GM12878 (cell line): ENCODE measurements around the gene DMWD. TPM values are rescaled to one million over a fixed set of nuclear protein-coding genes. Genes with fewer than 3 reads are reported as not detected.
A peak's percentile ranks its signal among the peaks of the same experiment; 100 is the strongest.

Source experiments
- BHLHE40 ChIP-seq, 2 experiments: fragments of 450-650 bp in 1 of 2; IDR thresholded peaks; 2 replicates each; pipeline ENCODE4 v1.6.1; 2011 to 2017; ENCODE audit warnings: low read depth in 2 of 2, borderline replicate concordance in 1 of 2, improper control_type of control experiment in 1 of 2, low read length in 1 of 2, mild to moderate bottlenecking in 1 of 2
- CEBPB ChIP-seq, 2 experiments: fragments of 150-350 bp in 1 of 2; IDR thresholded peaks; 2 replicates each; pipeline ENCODE4 v1.6.1; 2012 to 2014; ENCODE audit warnings: low read depth in 2 of 2, low read length in 2 of 2, borderline replicate concordance in 1 of 2, inconsistent platforms in 1 of 2
- CUX1 ChIP-seq: IDR thresholded peaks from 2 replicates; pipeline ENCODE4 v1.6.1; 2012; ENCODE audit warnings: improper control_type of control experiment, low read depth, low read length; ENCODE audit not compliant: insufficient replicate concordance
- GATAD2B ChIP-seq: fragments of 450-650 bp; conservative IDR thresholded peaks from 2 replicates; pipeline ENCODE4 v1.6.1; 2017; ENCODE audit warnings: low read depth, mild to moderate bottlenecking, moderate library complexity
- HCFC1 ChIP-seq: fragments of 150-350 bp; IDR thresholded peaks from 2 replicates; pipeline ENCODE4 v1.6.1; 2014; ENCODE audit warnings: low read length
- HDAC2 ChIP-seq: fragments of 200-600 bp; sonication (generic); IDR thresholded peaks from 2 replicates; pipeline ENCODE4 v1.6.1; 2017
- KLF5 ChIP-seq: fragments of 450-650 bp; IDR thresholded peaks from 2 replicates; pipeline ENCODE4 v1.6.1; 2014; ENCODE audit warnings: mild to moderate bottlenecking; ENCODE audit not compliant: partially characterized antibody
- MTA2 ChIP-seq: fragments of 450-650 bp; IDR thresholded peaks from 2 replicates; pipeline ENCODE4 v1.6.1; 2016; ENCODE audit warnings: low read depth, mild to moderate bottlenecking, moderate library complexity
- NFYA ChIP-seq: IDR thresholded peaks from 2 replicates; pipeline ENCODE4 v1.6.1; 2011; ENCODE audit warnings: low read depth, mild to moderate bottlenecking, low read length, improper control_type of control experiment, borderline replicate concordance
- NFYB ChIP-seq: IDR thresholded peaks from 2 replicates; pipeline ENCODE4 v1.6.1; 2011; ENCODE audit warnings: low read depth, mild to moderate bottlenecking, low read length, improper control_type of control experiment, moderate library complexity; ENCODE audit not compliant: insufficient read depth
- POLR2A ChIP-seq: IDR thresholded peaks from 2 replicates; pipeline ENCODE4 v1.6.1; 2011; ENCODE audit warnings: low read depth, mild to moderate bottlenecking, low read length
- SUZ12 ChIP-seq: fragments of 200-600 bp; sonication (generic); IDR thresholded peaks from one replicate; pipeline ENCODE4 v1.6.1; 2018; ENCODE audit warnings: antibody characterized with exemption, mild to moderate bottlenecking; ENCODE audit not compliant: unreplicated experiment
- polyA plus RNA-seq, 11 experiments: library from polyadenylated mRNA; depleted of rRNA in 4 of 11; unstranded in 6 of 11; stranded (reverse) in 5 of 11; fragments of >200 nt; fragmentation: Nextera tagmentation in 4 of 11; fragmentation: Illumina TruSeq in 1 of 11; extraction: Ambion mirVana in 4 of 11; extraction: Trizol in 1 of 11; gene quantifications; 1 replicate in 1 of 11; 2 replicates in 10 of 11; pipeline versions ENCODE4 v1.2.1 to v1.2.3, GENCODE V29; 2011 to 2016; ENCODE audit warnings: inconsistent platforms in 2 of 11, missing spikeins in 2 of 11, low read depth in 1 of 11
- total RNA-seq, 4 experiments: library from RNA; depleted of rRNA in 3 of 4; stranded (reverse); fragments of >200 nt in 3 of 4; fragmentation: Illumina TruSeq in 1 of 4; extraction: Trizol in 1 of 4; gene quantifications; 2 replicates each; pipeline versions ENCODE4 v1.2.1 to v1.2.3, GENCODE V29; 2013 to 2021
- TF ChIP-seq, protein P1 (sequence below): IDR thresholded peaks from 2 replicates; pipeline ENCODE4 v1.6.1; 2012; ENCODE audit warnings: mild to moderate bottlenecking, low read depth, low read length
- TF ChIP-seq, protein P2 (sequence below): fragments of 450-650 bp; IDR thresholded peaks from 2 replicates; pipeline ENCODE4 v1.6.1; 2016; ENCODE audit warnings: mild to moderate bottlenecking
- TF ChIP-seq, protein P3 (sequence below): fragments of 150-350 bp; IDR thresholded peaks from 2 replicates; pipeline ENCODE4 v1.6.1; 2016; ENCODE audit warnings: low read depth, low read length

Gene DMWD
- total and polyA plus RNA-seq, 10 of the 15 experiments (the other 5 are each of a cell fraction or from before 2014, with no cell fraction given): 3.5 to 56.0 (median 11.6) TPM

GRCh38 chr19:45817010-45817724, 24.5 kb upstream of the DMWD start (continued):
- TF ChIP-seq, protein P1, sequence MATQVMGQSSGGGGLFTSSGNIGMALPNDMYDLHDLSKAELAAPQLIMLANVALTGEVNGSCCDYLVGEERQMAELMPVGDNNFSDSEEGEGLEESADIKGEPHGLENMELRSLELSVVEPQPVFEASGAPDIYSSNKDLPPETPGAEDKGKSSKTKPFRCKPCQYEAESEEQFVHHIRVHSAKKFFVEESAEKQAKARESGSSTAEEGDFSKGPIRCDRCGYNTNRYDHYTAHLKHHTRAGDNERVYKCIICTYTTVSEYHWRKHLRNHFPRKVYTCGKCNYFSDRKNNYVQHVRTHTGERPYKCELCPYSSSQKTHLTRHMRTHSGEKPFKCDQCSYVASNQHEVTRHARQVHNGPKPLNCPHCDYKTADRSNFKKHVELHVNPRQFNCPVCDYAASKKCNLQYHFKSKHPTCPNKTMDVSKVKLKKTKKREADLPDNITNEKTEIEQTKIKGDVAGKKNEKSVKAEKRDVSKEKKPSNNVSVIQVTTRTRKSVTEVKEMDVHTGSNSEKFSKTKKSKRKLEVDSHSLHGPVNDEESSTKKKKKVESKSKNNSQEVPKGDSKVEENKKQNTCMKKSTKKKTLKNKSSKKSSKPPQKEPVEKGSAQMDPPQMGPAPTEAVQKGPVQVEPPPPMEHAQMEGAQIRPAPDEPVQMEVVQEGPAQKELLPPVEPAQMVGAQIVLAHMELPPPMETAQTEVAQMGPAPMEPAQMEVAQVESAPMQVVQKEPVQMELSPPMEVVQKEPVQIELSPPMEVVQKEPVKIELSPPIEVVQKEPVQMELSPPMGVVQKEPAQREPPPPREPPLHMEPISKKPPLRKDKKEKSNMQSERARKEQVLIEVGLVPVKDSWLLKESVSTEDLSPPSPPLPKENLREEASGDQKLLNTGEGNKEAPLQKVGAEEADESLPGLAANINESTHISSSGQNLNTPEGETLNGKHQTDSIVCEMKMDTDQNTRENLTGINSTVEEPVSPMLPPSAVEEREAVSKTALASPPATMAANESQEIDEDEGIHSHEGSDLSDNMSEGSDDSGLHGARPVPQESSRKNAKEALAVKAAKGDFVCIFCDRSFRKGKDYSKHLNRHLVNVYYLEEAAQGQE: no peak
- TF ChIP-seq HCFC1 (peak; percentile 8; the same call in 1 of the 2 replicates), CUX1 (no peak), HDAC2 (no peak), POLR2A (no peak), MTA2 (no peak), NFYB (no peak), KLF5 (no peak), CEBPB (IDR thresholded peaks at IDR 0.05; ENCODE audit: borderline replicate concordance in 1 of 2, low read depth in 2 of 2, low read length in 2 of 2) (no peak), SUZ12 (no peak), GATAD2B (no peak), NFYA (no peak), BHLHE40 (IDR thresholded peaks at IDR 0.05; ENCODE audit: borderline replicate concordance in 1 of 2, low read depth in 2 of 2, low read length in 1 of 2) (peak; percentile 83 to 86)
- TF ChIP-seq, protein P2, sequence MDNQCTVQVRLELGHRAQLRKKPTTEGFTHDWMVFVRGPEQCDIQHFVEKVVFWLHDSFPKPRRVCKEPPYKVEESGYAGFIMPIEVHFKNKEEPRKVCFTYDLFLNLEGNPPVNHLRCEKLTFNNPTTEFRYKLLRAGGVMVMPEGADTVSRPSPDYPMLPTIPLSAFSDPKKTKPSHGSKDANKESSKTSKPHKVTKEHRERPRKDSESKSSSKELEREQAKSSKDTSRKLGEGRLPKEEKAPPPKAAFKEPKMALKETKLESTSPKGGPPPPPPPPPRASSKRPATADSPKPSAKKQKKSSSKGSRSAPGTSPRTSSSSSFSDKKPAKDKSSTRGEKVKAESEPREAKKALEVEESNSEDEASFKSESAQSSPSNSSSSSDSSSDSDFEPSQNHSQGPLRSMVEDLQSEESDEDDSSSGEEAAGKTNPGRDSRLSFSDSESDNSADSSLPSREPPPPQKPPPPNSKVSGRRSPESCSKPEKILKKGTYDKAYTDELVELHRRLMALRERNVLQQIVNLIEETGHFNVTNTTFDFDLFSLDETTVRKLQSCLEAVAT: peak; percentile 67; the same call in 1 of the 2 replicates
- TF ChIP-seq, protein P3, sequence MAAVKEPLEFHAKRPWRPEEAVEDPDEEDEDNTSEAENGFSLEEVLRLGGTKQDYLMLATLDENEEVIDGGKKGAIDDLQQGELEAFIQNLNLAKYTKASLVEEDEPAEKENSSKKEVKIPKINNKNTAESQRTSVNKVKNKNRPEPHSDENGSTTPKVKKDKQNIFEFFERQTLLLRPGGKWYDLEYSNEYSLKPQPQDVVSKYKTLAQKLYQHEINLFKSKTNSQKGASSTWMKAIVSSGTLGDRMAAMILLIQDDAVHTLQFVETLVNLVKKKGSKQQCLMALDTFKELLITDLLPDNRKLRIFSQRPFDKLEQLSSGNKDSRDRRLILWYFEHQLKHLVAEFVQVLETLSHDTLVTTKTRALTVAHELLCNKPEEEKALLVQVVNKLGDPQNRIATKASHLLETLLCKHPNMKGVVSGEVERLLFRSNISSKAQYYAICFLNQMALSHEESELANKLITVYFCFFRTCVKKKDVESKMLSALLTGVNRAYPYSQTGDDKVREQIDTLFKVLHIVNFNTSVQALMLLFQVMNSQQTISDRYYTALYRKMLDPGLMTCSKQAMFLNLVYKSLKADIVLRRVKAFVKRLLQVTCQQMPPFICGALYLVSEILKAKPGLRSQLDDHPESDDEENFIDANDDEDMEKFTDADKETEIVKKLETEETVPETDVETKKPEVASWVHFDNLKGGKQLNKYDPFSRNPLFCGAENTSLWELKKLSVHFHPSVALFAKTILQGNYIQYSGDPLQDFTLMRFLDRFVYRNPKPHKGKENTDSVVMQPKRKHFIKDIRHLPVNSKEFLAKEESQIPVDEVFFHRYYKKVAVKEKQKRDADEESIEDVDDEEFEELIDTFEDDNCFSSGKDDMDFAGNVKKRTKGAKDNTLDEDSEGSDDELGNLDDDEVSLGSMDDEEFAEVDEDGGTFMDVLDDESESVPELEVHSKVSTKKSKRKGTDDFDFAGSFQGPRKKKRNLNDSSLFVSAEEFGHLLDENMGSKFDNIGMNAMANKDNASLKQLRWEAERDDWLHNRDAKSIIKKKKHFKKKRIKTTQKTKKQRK: no peak
